Spleen (tissue), 7 donors: ENCODE results near the gene EMC6.

Experiments used
- CTCF ChIP-seq, 11 experiments: fragments of 200-600 bp in 7 of 11; fragments of 450-650 bp in 4 of 11; sonication (generic) in 4 of 11; IDR thresholded peaks in 8 of 11; conservative IDR thresholded peaks in 3 of 11; 1 replicate in 7 of 11; 2 replicates in 4 of 11; pipeline versions ENCODE4 v1.4.0 to v1.8.0; 2016 to 2021; ENCODE audit warnings: antibody characterized with exemption in 11 of 11, inconsistent platforms in 4 of 11, mild to moderate bottlenecking in 1 of 11
- POLR2AphosphoS5 ChIP-seq, 3 donors: sonication (generic); formaldehyde crosslinking; IDR thresholded peaks; one replicate each; pipeline ENCODE4 v1.5.1; 2017; ENCODE audit warnings: antibody characterized with exemption in 3 of 3
- donor health status: DM: no; HTN: no; CAD: no; lungs with moderate emphysema.
- donor health status: DM: no; HTN: no; CAD: no.
- donor health status: DM: no; HTN: no; CAD: no.

GRCh38 chr17:3663102-3664011 is 5.3 kb upstream of the EMC6 start:
- TF ChIP-seq CTCF (IDR thresholded peaks at IDR 0.05 in 8 of 11, conservative IDR thresholded peaks at IDR 0.05 in 3 of 11): no peak
- TF ChIP-seq POLR2AphosphoS5 (IDR thresholded peaks at IDR 0.05): peak; percentile 2 to 39 (median 16)
